ENCODE results near the gene ZBTB17.

GRCh38 chr1:16005597-16005996 lies 29.7 kb upstream of the ZBTB17 start:
- TF ChIP-seq, protein P1, sequence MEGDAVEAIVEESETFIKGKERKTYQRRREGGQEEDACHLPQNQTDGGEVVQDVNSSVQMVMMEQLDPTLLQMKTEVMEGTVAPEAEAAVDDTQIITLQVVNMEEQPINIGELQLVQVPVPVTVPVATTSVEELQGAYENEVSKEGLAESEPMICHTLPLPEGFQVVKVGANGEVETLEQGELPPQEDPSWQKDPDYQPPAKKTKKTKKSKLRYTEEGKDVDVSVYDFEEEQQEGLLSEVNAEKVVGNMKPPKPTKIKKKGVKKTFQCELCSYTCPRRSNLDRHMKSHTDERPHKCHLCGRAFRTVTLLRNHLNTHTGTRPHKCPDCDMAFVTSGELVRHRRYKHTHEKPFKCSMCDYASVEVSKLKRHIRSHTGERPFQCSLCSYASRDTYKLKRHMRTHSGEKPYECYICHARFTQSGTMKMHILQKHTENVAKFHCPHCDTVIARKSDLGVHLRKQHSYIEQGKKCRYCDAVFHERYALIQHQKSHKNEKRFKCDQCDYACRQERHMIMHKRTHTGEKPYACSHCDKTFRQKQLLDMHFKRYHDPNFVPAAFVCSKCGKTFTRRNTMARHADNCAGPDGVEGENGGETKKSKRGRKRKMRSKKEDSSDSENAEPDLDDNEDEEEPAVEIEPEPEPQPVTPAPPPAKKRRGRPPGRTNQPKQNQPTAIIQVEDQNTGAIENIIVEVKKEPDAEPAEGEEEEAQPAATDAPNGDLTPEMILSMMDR (conservative IDR thresholded peaks at IDR 0.05; ENCODE audit: low read depth, low read length): no peak
- TF ChIP-seq EZH2 (IDR thresholded peaks at IDR 0.05; ENCODE audit: borderline replicate concordance, low read depth, low read length, poor library complexity, severe bottlenecking): no peak

Measured in A673 (cell line).